ENCODE data around the gene OR2S2. TPM values are rescaled to one million over a fixed set of nuclear protein-coding genes. Genes with fewer than 3 reads are reported as not detected.
A peak's percentile ranks its signal among the peaks of the same experiment; 100 is the strongest.

Gene OR2S2
- total RNA-seq, 1 donor from 2014 or later, result not detected

DNA sequence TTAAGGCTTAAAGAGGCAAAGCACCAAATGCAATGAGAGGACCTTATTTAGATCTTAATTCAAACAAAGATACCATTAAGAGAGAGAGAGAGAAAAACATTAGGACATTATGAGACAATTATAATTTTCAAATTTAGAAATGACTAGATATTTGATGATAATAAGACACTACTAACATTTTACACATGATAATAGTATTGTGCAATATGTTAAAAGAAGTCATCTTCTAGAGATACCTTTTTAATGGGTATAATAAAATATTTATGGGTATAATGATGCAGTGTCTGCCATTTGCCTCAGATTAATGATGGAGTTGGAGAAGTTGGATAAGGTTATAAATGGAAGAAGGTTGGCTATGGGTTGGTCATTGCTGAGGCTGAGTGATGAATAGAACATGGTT lies 27.4 kb downstream of the OR2S2 start:
- DNase-seq (ENCODE audit: low spot score in 2 of 2, unreplicated experiment in 2 of 2), result no peak
- Mint-ChIP-seq H3K9me3 (no peaks in the 10 kb centered on the region), H3K27me3 (ENCODE audit: low read depth) (peaks cover 34% of the 10 kb centered on the region), H3K4me1 (no peaks in the 10 kb centered on the region), H3K4me3 (no peak overlapping the region), H3K27ac (no peak overlapping the region), H3K36me3 (no peaks in the 10 kb centered on the region)
- TF ChIP-seq CTCF (IDR thresholded peaks at IDR 0.05; ENCODE audit: unreplicated experiment), result no peak

DNA sequence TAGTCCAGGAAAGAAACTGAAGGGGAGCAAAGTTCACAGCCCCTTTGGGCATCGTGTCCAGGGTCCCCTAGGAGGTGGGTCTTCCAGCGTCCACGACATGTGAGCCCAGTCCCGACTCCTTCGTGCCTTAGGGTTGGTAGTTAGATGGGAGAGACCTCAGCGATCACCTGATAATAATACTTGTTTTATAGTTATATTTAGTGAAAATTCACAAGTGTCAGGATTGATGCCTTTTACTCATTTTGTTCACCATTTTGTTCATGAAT lies 28.6 kb downstream of the OR2S2 start:
- Mint-ChIP-seq H3K4me3 (no peak overlapping the region), H3K36me3 (no peaks in the 10 kb centered on the region), H3K27ac (no peak overlapping the region), H3K9me3 (no peaks in the 10 kb centered on the region), H3K27me3 (ENCODE audit: low read depth) (peaks cover 34% of the 10 kb centered on the region), H3K4me1 (peaks cover 3% of the 10 kb centered on the region)
- no peak for DNase-seq (ENCODE audit: low spot score in 2 of 2, unreplicated experiment in 2 of 2)
- TF ChIP-seq CTCF (IDR thresholded peaks at IDR 0.05; ENCODE audit: unreplicated experiment), result no peak

GRCh38 chr9:35928591-35929452 lies 29.1 kb downstream of the OR2S2 start:
- H3K27me3 Mint-ChIP-seq (ENCODE audit: low read depth), result peaks cover 34% of the 10 kb centered on the region
- H3K4me3 Mint-ChIP-seq, result no peak overlapping the region
- H3K27ac Mint-ChIP-seq, result no peak overlapping the region
- no peaks in the 10 kb centered on the region for H3K9me3 Mint-ChIP-seq
- DNase-seq (ENCODE audit: low spot score in 2 of 2, unreplicated experiment in 2 of 2), result no peak
- no peak for TF ChIP-seq CTCF (IDR thresholded peaks at IDR 0.05; ENCODE audit: unreplicated experiment)
- peaks cover 8% of the 10 kb centered on the region for H3K4me1 Mint-ChIP-seq
- H3K36me3 Mint-ChIP-seq, result no peaks in the 10 kb centered on the region

DNA sequence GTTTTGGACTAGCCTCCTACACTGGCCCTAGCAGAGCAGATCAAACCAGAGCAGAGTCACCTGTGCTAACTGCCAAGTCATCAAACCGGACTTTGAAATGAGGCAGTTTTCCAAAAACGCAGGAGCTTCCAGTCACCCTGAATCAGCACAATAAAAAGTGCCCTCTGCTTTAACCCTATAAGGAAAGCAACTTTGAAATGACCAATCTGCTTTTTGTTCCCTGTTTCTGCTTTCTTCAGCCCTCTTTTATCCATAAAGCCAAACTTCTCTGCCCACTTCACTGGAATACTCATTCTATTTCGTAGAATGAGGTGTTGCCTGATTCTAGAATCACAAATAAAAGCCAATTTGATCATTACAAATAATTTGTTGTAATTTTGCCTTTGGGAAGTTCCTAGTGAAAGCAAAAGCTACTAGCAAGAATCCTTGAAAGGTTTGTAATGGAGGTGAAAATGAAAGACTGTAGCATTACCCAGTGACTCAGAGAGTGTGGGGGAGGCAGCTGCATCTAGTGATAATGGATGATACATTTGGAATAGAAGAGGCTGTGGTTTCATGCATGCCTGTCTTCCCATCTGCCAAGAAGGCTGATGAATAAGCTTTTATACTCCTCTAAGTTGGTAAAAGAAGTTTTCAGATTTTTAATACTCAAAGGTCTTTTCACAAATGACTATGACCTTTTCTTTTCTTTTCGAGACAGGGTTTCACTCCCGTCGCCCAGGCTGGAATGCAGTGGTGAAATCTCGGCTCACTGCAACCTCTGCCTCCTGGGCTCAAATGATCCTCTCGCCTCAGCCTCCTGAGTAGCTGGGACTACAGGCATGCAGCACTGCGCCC lies 33.8 kb downstream of the OR2S2 start:
- H3K27ac Mint-ChIP-seq, result peak overlapping the region; percentile 79
- H3K4me3 Mint-ChIP-seq, result no peak overlapping the region
- no peak for DNase-seq (ENCODE audit: low spot score in 2 of 2, unreplicated experiment in 2 of 2)
- H3K36me3 Mint-ChIP-seq, result no peaks in the 10 kb centered on the region
- peaks cover 17% of the 10 kb centered on the region for H3K4me1 Mint-ChIP-seq
- no peak for TF ChIP-seq CTCF (IDR thresholded peaks at IDR 0.05; ENCODE audit: unreplicated experiment)
- H3K27me3 Mint-ChIP-seq (ENCODE audit: low read depth), result peaks cover 10% of the 10 kb centered on the region
- no peaks in the 10 kb centered on the region for H3K9me3 Mint-ChIP-seq

GRCh38 chr9:35923598-35923926 lies 34.4 kb downstream of the OR2S2 start:
- H3K9me3 Mint-ChIP-seq, result no peaks in the 10 kb centered on the region
- no peak for TF ChIP-seq CTCF (IDR thresholded peaks at IDR 0.05; ENCODE audit: unreplicated experiment)
- H3K4me1 Mint-ChIP-seq, result peaks cover 18% of the 10 kb centered on the region

More at GRCh38 chr9:35923598-35923926, 34.4 kb downstream of the OR2S2 start:
- H3K27ac Mint-ChIP-seq, result no peak overlapping the region
- peaks cover 5% of the 10 kb centered on the region for H3K27me3 Mint-ChIP-seq (ENCODE audit: low read depth)
- no peaks in the 10 kb centered on the region for H3K36me3 Mint-ChIP-seq
- no peak overlapping the region for H3K4me3 Mint-ChIP-seq
- DNase-seq (ENCODE audit: low spot score in 2 of 2, unreplicated experiment in 2 of 2), result no peak

All from mesothelial cell of epicardium (in vitro differentiated cells).